GM20000 (cell line): ENCODE results near the gene SUCO.

ENCODE experiments used
- DNase-seq: peaks from one replicate; pipeline ENCODE4 v3.0.0; 2012; ENCODE audit warnings: low spot score
- TF ChIP-seq, protein P1 (sequence below): IDR thresholded peaks from 2 replicates; pipeline ENCODE4 v1.5.1; 2012; ENCODE audit warnings: mild to moderate bottlenecking, control low read depth; ENCODE audit errors: extremely low read depth, missing control alignments

Gene SUCO

GRCh38 chr1:172532700-172533512 is at the start of gene SUCO:
Gene SUCO (plus strand): TSS chr1:172533150. CDS start chr1:172533436, 286 bp downstream.
- TF ChIP-seq, protein P1, sequence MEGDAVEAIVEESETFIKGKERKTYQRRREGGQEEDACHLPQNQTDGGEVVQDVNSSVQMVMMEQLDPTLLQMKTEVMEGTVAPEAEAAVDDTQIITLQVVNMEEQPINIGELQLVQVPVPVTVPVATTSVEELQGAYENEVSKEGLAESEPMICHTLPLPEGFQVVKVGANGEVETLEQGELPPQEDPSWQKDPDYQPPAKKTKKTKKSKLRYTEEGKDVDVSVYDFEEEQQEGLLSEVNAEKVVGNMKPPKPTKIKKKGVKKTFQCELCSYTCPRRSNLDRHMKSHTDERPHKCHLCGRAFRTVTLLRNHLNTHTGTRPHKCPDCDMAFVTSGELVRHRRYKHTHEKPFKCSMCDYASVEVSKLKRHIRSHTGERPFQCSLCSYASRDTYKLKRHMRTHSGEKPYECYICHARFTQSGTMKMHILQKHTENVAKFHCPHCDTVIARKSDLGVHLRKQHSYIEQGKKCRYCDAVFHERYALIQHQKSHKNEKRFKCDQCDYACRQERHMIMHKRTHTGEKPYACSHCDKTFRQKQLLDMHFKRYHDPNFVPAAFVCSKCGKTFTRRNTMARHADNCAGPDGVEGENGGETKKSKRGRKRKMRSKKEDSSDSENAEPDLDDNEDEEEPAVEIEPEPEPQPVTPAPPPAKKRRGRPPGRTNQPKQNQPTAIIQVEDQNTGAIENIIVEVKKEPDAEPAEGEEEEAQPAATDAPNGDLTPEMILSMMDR = no peak
- DNase-seq = peak; percentile 96

DNA sequence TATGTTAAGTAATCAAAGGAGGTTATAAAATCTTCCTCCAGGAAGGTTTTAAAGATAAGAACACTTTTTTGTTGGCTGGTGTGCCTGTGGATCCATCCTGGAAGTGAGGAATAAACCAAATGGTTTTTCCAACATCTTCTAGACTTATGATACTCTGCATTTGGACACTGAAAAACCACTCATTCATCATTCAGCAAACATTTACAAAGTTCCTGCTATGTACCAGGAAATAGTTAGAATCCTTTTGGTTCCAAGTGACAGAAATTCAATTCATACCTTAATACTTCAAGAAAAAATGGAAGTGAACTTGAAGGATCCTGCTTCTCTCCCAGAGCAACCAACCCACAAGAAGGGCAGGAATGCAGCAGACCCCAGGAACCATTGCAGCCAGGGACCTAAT is 49.5 kb upstream of the SUCO start:
- no peak for DNase-seq
- TF ChIP-seq, protein P1 = no peak

- TF ChIP-seq, protein P1 = no peak
- no peak for DNase-seq
Observed at GRCh38 chr1:172484252-172484651, 48.7 kb upstream of the SUCO start.

DNA sequence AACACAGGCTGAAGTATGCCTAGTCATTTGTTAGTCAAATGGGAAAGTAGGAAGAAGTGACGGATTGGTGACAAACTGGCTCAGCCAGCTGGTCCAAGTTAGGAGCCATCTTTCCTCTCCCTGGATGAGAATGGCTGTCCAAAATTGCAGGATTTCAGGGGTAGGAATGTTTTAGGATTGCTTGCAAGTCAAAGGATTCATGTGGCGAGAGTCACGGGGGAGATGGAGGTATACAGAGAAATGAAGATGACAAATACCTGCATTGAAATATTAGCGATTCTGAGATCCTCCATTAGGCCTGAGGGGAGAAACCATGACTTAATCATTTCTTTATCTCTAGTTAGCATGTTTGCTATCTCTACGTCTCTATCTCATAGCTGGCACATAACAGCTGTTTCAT is 47.3 kb upstream of the SUCO start:
- no peak for DNase-seq
- TF ChIP-seq, protein P1 = no peak

- TF ChIP-seq, protein P1 = no peak
- no peak for DNase-seq
Observed at GRCh38 chr1:172486805-172487454, 46.0 kb upstream of the SUCO start.

- no peak for DNase-seq
Observed at GRCh38 chr1:172487550-172487949, 45.4 kb upstream of the SUCO start.

DNA sequence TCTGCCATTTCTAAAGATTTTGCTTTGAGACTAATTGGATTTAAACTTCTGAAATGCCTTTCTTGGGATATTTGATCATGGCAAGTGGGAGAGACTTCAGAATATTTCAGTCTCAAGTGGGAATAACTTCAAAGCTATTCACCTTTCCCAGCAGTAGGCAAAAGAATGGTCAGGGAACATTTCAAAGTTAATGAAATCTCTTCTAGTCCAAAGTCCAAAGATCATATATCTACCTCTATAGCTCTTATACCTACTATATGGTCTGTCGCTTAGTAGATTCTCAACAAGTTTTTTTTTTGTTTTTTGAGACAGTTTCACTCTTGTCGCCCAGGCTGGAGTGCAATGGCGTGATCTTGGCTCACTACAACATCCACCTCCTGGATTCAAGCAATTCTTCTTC is 44.6 kb upstream of the SUCO start:
- TF ChIP-seq, protein P1 = no peak
- no peak for DNase-seq

More at GRCh38 chr1:172487550-172487949, 45.4 kb upstream of the SUCO start:
- TF ChIP-seq, protein P1 = no peak
